GM19455 (cell line): ENCODE results near the gene IL1RL2.

Source experiments
- ATAC-seq: cut with Tn5 transposase; IDR thresholded peaks from one replicate; pipeline ENCODE4 v1.9.1; 2021; ENCODE audit not compliant: unreplicated experiment

Gene IL1RL2

GRCh38 chr2:102238039-102238756, 51.4 kb downstream of the IL1RL2 start:
- no peak for ATAC-seq

GRCh38 chr2:102238778-102239177, 52.0 kb downstream of the IL1RL2 start:
- no peak for ATAC-seq

- no peak for ATAC-seq
Measured at GRCh38 chr2:102239344-102239743, 52.5 kb downstream of the IL1RL2 start.

GRCh38 chr2:102240640-102241370, 54.0 kb downstream of the IL1RL2 start:
- ATAC-seq: peak; percentile 84

- no peak for ATAC-seq
Measured at GRCh38 chr2:102241616-102242305, 54.9 kb downstream of the IL1RL2 start.

GRCh38 chr2:102245266-102246151, 58.7 kb downstream of the IL1RL2 start:
- ATAC-seq: no peak

- ATAC-seq: no peak
Measured at GRCh38 chr2:102250278-102250821, 63.5 kb downstream of the IL1RL2 start.

- no peak for ATAC-seq
Measured at GRCh38 chr2:102251042-102251848, 64.4 kb downstream of the IL1RL2 start.

- ATAC-seq: no peak
Measured at GRCh38 chr2:102251849-102252203, 65.0 kb downstream of the IL1RL2 start.

GRCh38 chr2:102252236-102252635, 65.4 kb downstream of the IL1RL2 start:
- ATAC-seq: no peak

- no peak for ATAC-seq
Measured at GRCh38 chr2:102253140-102253752, 66.4 kb downstream of the IL1RL2 start.

GRCh38 chr2:102253753-102254150, 66.9 kb downstream of the IL1RL2 start:
- no peak for ATAC-seq

GRCh38 chr2:102256276-102256675, 69.5 kb downstream of the IL1RL2 start:
- ATAC-seq: no peak

- no peak for ATAC-seq
Measured at GRCh38 chr2:102256874-102257462, 70.1 kb downstream of the IL1RL2 start.

- no peak for ATAC-seq
Measured at GRCh38 chr2:102258025-102258385, 71.2 kb downstream of the IL1RL2 start.

GRCh38 chr2:102258386-102259074, 71.7 kb downstream of the IL1RL2 start:
- ATAC-seq: no peak

- no peak for ATAC-seq
Measured at GRCh38 chr2:102261467-102262135, 74.8 kb downstream of the IL1RL2 start.
